Neural crest cell (in vitro differentiated cells): ENCODE results near the gene AUH. TPM values are rescaled to one million over a fixed set of nuclear protein-coding genes. Genes with fewer than 3 reads are reported as not detected.

Source experiments
- DNase-seq: peaks from one replicate; pipeline ENCODE4 v3.0.0; 2021; ENCODE audit warnings: low read depth, mixed read lengths, low spot score
- H3K27ac Mint-ChIP-seq: one replicate; pipeline ENCODE4 v1.8.0; 2021; ENCODE audit warnings: mild to moderate bottlenecking, mixed read lengths; ENCODE audit not compliant: unreplicated experiment
- H3K27me3 Mint-ChIP-seq: 2 replicates; pipeline ENCODE4 v1.8.0; 2021; ENCODE audit warnings: low read depth, mild to moderate bottlenecking, mixed read lengths
- H3K36me3 Mint-ChIP-seq: 2 replicates; pipeline ENCODE4 v1.8.0; 2021; ENCODE audit warnings: low read depth, mild to moderate bottlenecking, mixed read lengths
- H3K4me1 Mint-ChIP-seq: 2 replicates; pipeline ENCODE4 v1.8.0; 2021; ENCODE audit warnings: mixed read lengths
- H3K4me3 Mint-ChIP-seq: one replicate; pipeline ENCODE4 v1.8.0; 2021; ENCODE audit warnings: mild to moderate bottlenecking, mixed read lengths
- H3K9me3 Mint-ChIP-seq: 2 replicates; pipeline ENCODE4 v1.8.0; 2021; ENCODE audit warnings: mixed read lengths
- CTCF ChIP-seq: fragments of 200-600 bp; sonication (generic); conservative IDR thresholded peaks from 2 replicates; pipeline ENCODE4 v1.5.0; 2021; ENCODE audit warnings: antibody characterized with exemption, mild to moderate bottlenecking
- total RNA-seq: library from RNA; stranded (reverse); gene quantifications from 2 replicates; pipeline ENCODE4 v1.2.1, GENCODE V29; 2021

The AUH gene
- total RNA-seq, 1 donor from 2014 or later = 10.8 TPM

- peak overlapping the region; percentile 30 for H3K27ac Mint-ChIP-seq
These were observed 174.3 kb downstream of the AUH start for GRCh38 chr9:91187311-91187964.

GRCh38 chr9:91186632-91187108, 175.0 kb downstream of the AUH start:
- no peaks in the 10 kb centered on the region for H3K4me1 Mint-ChIP-seq
- H3K4me3 Mint-ChIP-seq = no peak overlapping the region
- H3K27ac Mint-ChIP-seq = no peak overlapping the region
- no peak for TF ChIP-seq CTCF
- H3K36me3 Mint-ChIP-seq = no peaks in the 10 kb centered on the region
- no peak for DNase-seq
- H3K27me3 Mint-ChIP-seq = no peaks in the 10 kb centered on the region
- H3K9me3 Mint-ChIP-seq = peaks cover 6% of the 10 kb centered on the region

More at GRCh38 chr9:91187311-91187964, 174.3 kb downstream of the AUH start:
- Mint-ChIP-seq H3K36me3 (no peaks in the 10 kb centered on the region), H3K9me3 (peaks cover 6% of the 10 kb centered on the region), H3K4me3 (no peak overlapping the region), H3K4me1 (peaks cover 6% of the 10 kb centered on the region), H3K27me3 (no peaks in the 10 kb centered on the region)
- TF ChIP-seq CTCF = no peak
- no peak for DNase-seq

- Mint-ChIP-seq H3K4me1 (no peaks in the 10 kb centered on the region), H3K4me3 (no peak overlapping the region), H3K9me3 (peaks cover 6% of the 10 kb centered on the region), H3K27me3 (no peaks in the 10 kb centered on the region), H3K36me3 (no peaks in the 10 kb centered on the region), H3K27ac (no peak overlapping the region)
- no peak for DNase-seq
- TF ChIP-seq CTCF = no peak
These were observed 176.4 kb downstream of the AUH start for GRCh38 chr9:91185193-91185886.

GRCh38 chr9:91182429-91183225, 179.1 kb downstream of the AUH start:
- H3K4me3 Mint-ChIP-seq = no peak overlapping the region
- no peaks in the 10 kb centered on the region for H3K4me1 Mint-ChIP-seq
- no peaks in the 10 kb centered on the region for H3K27me3 Mint-ChIP-seq
- no peaks in the 10 kb centered on the region for H3K9me3 Mint-ChIP-seq
- no peak for DNase-seq
- H3K36me3 Mint-ChIP-seq = no peaks in the 10 kb centered on the region
- H3K27ac Mint-ChIP-seq = no peak overlapping the region
- TF ChIP-seq CTCF = no peak

GRCh38 chr9:91181541-91181940, 180.2 kb downstream of the AUH start:
- Mint-ChIP-seq H3K36me3 (no peaks in the 10 kb centered on the region), H3K9me3 (no peaks in the 10 kb centered on the region), H3K27ac (no peak overlapping the region), H3K4me3 (no peak overlapping the region), H3K4me1 (no peaks in the 10 kb centered on the region), H3K27me3 (no peaks in the 10 kb centered on the region)
- TF ChIP-seq CTCF = no peak
- DNase-seq = no peak
